Ascending aorta (tissue), 2 donors: Measurements from ENCODE around the gene DLX3. TPM values are rescaled to one million over a fixed set of nuclear protein-coding genes. Genes with fewer than 3 reads are reported as not detected.

Source experiments
- DNase-seq, 2 donors: peaks; one replicate each; pipeline ENCODE4 v3.0.0-alpha.2; 2019; ENCODE audit warnings: low spot score in 2 of 2
- H3K27ac ChIP-seq, 2 donors: fragments of 200-600 bp; sonication (generic); one replicate each; pipeline ENCODE4 v1.5.1; 2016 to 2017; ENCODE audit warnings: mild to moderate bottlenecking in 1 of 2
- H3K27me3 ChIP-seq: fragments of 200-600 bp; sonication (generic); one replicate; pipeline ENCODE4 v1.5.1; 2017
- H3K36me3 ChIP-seq, 2 donors: fragments of 200-600 bp; sonication (generic); one replicate each; pipeline ENCODE4 v1.5.1; 2016
- H3K4me1 ChIP-seq, 2 donors: fragments of 200-600 bp; sonication (generic); one replicate each; pipeline ENCODE4 v1.5.1; 2016 to 2017; ENCODE audit warnings: mild to moderate bottlenecking in 1 of 2
- H3K4me3 ChIP-seq, 2 donors: fragments of 200-600 bp; sonication (generic); one replicate each; pipeline ENCODE4 v1.5.1; 2016 to 2017; ENCODE audit warnings: mild to moderate bottlenecking in 1 of 2
- H3K9me3 ChIP-seq, 2 donors: fragments of 200-600 bp; sonication (generic); one replicate each; pipeline ENCODE4 v1.5.1; 2016
- CTCF ChIP-seq, 3 experiments: fragments of 200-600 bp in 2 of 3; fragments of 450-650 bp in 1 of 3; sonication (generic) in 2 of 3; IDR thresholded peaks; one replicate each; pipeline ENCODE4 v1.5.1; 2016 to 2019; ENCODE audit warnings: antibody characterized with exemption in 3 of 3, mild to moderate bottlenecking in 1 of 3, moderate library complexity in 1 of 3
- intact Hi-C: fragments of 100-400 bp; cut with DNase I; formaldehyde crosslinking; loops from one replicate; pipeline ENCODE4 v1.15.1; 2023
- total RNA-seq: library from RNA; depleted of rRNA; stranded (reverse); fragments of >200 nt; gene quantifications from one replicate; pipeline ENCODE4 v1.1.0, GENCODE V29; 2016

Gene DLX3
- total RNA-seq, 1 donor from 2014 or later: 1.6 TPM

GRCh38 chr17:49992933-49993422, 2.0 kb downstream of the DLX3 start:
- peaks cover 11 to 18% of the 10 kb centered on the region in 2 donors for H3K4me1 ChIP-seq
- H3K9me3 ChIP-seq: no peaks in the 10 kb centered on the region
- TF ChIP-seq CTCF (IDR thresholded peaks at IDR 0.05): no peak
- intact Hi-C loops: no loop called here
- peak overlapping the region; percentile 60 to 70 for H3K4me3 ChIP-seq
- no peak for DNase-seq
- H3K27ac ChIP-seq: no peak overlapping the region
- no peaks in the 10 kb centered on the region for H3K36me3 ChIP-seq
- peaks cover 20% of the 10 kb centered on the region for H3K27me3 ChIP-seq

GRCh38 chr17:49992191-49992932, 2.7 kb downstream of the DLX3 start:
- peaks cover 20% of the 10 kb centered on the region for H3K27me3 ChIP-seq
- no peaks in the 10 kb centered on the region for H3K9me3 ChIP-seq
- no peak overlapping the region for H3K4me3 ChIP-seq
- TF ChIP-seq CTCF (IDR thresholded peaks at IDR 0.05): no peak
- no peak for DNase-seq
- no peak overlapping the region for H3K27ac ChIP-seq
- no peaks in the 10 kb centered on the region for H3K36me3 ChIP-seq
- H3K4me1 ChIP-seq: peaks cover 11 to 22% of the 10 kb centered on the region in 2 donors
- intact Hi-C loops: no loop called here

- no peaks in the 10 kb centered on the region for H3K9me3 ChIP-seq
- no peak for TF ChIP-seq CTCF (IDR thresholded peaks at IDR 0.05)
- no peak overlapping the region for H3K4me3 ChIP-seq
- no peak for DNase-seq
- peaks cover 7 to 15% of the 10 kb centered on the region in 2 donors for H3K4me1 ChIP-seq
- H3K27me3 ChIP-seq: peaks cover 12% of the 10 kb centered on the region
- no peaks in the 10 kb centered on the region for H3K36me3 ChIP-seq
- intact Hi-C loops: no loop called here
- H3K27ac ChIP-seq: no peak overlapping the region
Observed at GRCh38 chr17:49991409-49991808, 3.6 kb downstream of the DLX3 start.

- intact Hi-C loops: no loop called here
- H3K27me3 ChIP-seq: peaks cover 8% of the 10 kb centered on the region
Observed at GRCh38 chr17:49990921-49991320, 4.1 kb downstream of the DLX3 start.

GRCh38 chr17:49990331-49990730, 4.7 kb downstream of the DLX3 start:
- DNase-seq: no peak
- Histone ChIP-seq H3K27ac (no peak overlapping the region), H3K9me3 (no peaks in the 10 kb centered on the region), H3K36me3 (no peaks in the 10 kb centered on the region), H3K4me1 (peaks cover 7 to 15% of the 10 kb centered on the region in 2 donors), H3K4me3 (no peak overlapping the region), H3K27me3 (peaks cover 5% of the 10 kb centered on the region)
- intact Hi-C loops: no loop called here
- no peak for TF ChIP-seq CTCF (IDR thresholded peaks at IDR 0.05)

More at GRCh38 chr17:49990921-49991320, 4.1 kb downstream of the DLX3 start:
- H3K4me3 ChIP-seq: no peak overlapping the region
- TF ChIP-seq CTCF (IDR thresholded peaks at IDR 0.05): no peak
- no peak overlapping the region for H3K27ac ChIP-seq
- H3K9me3 ChIP-seq: no peaks in the 10 kb centered on the region
- no peak for DNase-seq
- H3K4me1 ChIP-seq: peaks cover 7 to 15% of the 10 kb centered on the region in 2 donors
- no peaks in the 10 kb centered on the region for H3K36me3 ChIP-seq
